ENCODE measurements around the gene NSL1.

DNA sequence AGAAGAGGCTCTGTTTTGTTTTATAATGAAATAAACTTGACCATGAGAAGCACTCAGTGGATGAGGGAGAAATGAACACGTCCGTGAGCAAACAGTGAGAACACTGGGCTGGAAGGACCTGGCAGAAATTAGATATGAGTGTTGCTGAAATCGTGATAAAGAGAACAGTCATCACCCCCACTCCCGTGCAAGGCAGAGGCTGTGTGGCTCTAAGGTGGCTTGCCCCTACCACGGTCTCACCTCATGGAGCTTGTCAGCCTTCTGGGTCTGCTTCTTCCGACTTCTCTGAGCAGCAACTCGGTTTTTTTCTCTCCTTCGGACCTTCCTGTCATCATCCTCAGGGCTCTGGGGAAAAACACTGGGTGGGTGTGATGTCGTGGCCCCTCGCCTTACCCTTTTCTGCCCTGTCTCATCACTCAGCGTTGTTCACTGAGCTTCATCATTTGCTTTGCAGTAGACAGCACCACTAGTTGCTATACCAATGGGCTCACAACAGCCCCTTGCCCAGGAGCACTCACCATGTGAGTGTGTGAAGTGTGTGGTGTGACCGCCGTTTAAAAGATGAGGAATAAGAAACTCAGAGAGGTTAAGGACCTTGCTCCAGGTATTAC, 94.8 kb downstream of the NSL1 start:
- TF ChIP-seq POLR2A (IDR thresholded peaks at IDR 0.05): no peak
- TF ChIP-seq, protein P1, sequence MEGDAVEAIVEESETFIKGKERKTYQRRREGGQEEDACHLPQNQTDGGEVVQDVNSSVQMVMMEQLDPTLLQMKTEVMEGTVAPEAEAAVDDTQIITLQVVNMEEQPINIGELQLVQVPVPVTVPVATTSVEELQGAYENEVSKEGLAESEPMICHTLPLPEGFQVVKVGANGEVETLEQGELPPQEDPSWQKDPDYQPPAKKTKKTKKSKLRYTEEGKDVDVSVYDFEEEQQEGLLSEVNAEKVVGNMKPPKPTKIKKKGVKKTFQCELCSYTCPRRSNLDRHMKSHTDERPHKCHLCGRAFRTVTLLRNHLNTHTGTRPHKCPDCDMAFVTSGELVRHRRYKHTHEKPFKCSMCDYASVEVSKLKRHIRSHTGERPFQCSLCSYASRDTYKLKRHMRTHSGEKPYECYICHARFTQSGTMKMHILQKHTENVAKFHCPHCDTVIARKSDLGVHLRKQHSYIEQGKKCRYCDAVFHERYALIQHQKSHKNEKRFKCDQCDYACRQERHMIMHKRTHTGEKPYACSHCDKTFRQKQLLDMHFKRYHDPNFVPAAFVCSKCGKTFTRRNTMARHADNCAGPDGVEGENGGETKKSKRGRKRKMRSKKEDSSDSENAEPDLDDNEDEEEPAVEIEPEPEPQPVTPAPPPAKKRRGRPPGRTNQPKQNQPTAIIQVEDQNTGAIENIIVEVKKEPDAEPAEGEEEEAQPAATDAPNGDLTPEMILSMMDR (IDR thresholded peaks at IDR 0.05): no peak
- no peak for TF ChIP-seq EP300 (IDR thresholded peaks at IDR 0.05)
- TF ChIP-seq POLR2AphosphoS5 (IDR thresholded peaks at IDR 0.05): no peak

Measured in suprapubic skin (tissue), 4 donors.